GM12873 (cell line): ENCODE data around the gene NCKAP5.

Experiments used
- CTCF ChIP-seq: IDR thresholded peaks from 2 replicates; pipeline ENCODE4 v1.5.1; 2012; ENCODE audit warnings: low read depth, mild to moderate bottlenecking, moderate library complexity, low read length, control low read depth; ENCODE audit not compliant: insufficient read depth; ENCODE audit errors: missing control alignments

Gene NCKAP5

GRCh38 chr2:132715386-132716351 is 852.6 kb downstream of the NCKAP5 start:
- no peak for TF ChIP-seq CTCF

- no peak for TF ChIP-seq CTCF
Measured at GRCh38 chr2:132703396-132703795, 864.9 kb downstream of the NCKAP5 start.

- TF ChIP-seq CTCF = no peak
Measured at GRCh38 chr2:132701810-132702209, 866.5 kb downstream of the NCKAP5 start.

GRCh38 chr2:132697556-132698205 is 870.6 kb downstream of the NCKAP5 start:
- no peak for TF ChIP-seq CTCF

- TF ChIP-seq CTCF = no peak
Measured at GRCh38 chr2:132692816-132693215, 875.4 kb downstream of the NCKAP5 start.

- no peak for TF ChIP-seq CTCF
Measured at GRCh38 chr2:132691556-132691955, 876.7 kb downstream of the NCKAP5 start.

- no peak for TF ChIP-seq CTCF
Measured at GRCh38 chr2:132690664-132691303, 877.5 kb downstream of the NCKAP5 start.
